Kidney capillary endothelial cell (primary cell): ENCODE data around the gene MAGI2.
"Not testable (repeated sequence)": the region's sequence is repeated elsewhere in the genome, so short reads cannot be mapped to it uniquely, and the experiment has no call there.

ENCODE experiments used
- DNase-seq: peaks from one replicate; pipeline ENCODE4 v3.0.0-alpha.2; 2018; ENCODE audit warnings: low spot score

The MAGI2 gene

GRCh38 chr7:79149831-79150230 lies 303.6 kb downstream of the MAGI2 start:
- no peak for DNase-seq

GRCh38 chr7:79142706-79143105 lies 310.8 kb downstream of the MAGI2 start:
- no peak for DNase-seq

GRCh38 chr7:79141252-79141651 lies 312.2 kb downstream of the MAGI2 start:
- DNase-seq, result no peak

- DNase-seq, result no peak
Measured at GRCh38 chr7:79137942-79138341, 315.5 kb downstream of the MAGI2 start.

- no peak for DNase-seq
Measured at GRCh38 chr7:79132844-79133451, 320.5 kb downstream of the MAGI2 start.

GRCh38 chr7:79130715-79131114 lies 322.8 kb downstream of the MAGI2 start:
- no peak for DNase-seq

GRCh38 chr7:79124331-79124730 lies 329.1 kb downstream of the MAGI2 start:
- DNase-seq, result no peak

GRCh38 chr7:79118143-79118542 lies 335.3 kb downstream of the MAGI2 start:
- peak; percentile 59 for DNase-seq

GRCh38 chr7:79096361-79096805 lies 357.1 kb downstream of the MAGI2 start:
- peak; percentile 7 for DNase-seq

- DNase-seq, result no peak
Measured at GRCh38 chr7:79093421-79093820, 360.0 kb downstream of the MAGI2 start.

GRCh38 chr7:79091661-79092060 lies 361.8 kb downstream of the MAGI2 start:
- DNase-seq, result no peak

GRCh38 chr7:79091011-79091410 lies 362.5 kb downstream of the MAGI2 start:
- DNase-seq, result no peak

GRCh38 chr7:79090543-79090942 lies 362.9 kb downstream of the MAGI2 start:
- peak; percentile 9 for DNase-seq

GRCh38 chr7:79084423-79084822 lies 369.0 kb downstream of the MAGI2 start:
- no peak for DNase-seq

- no peak for DNase-seq
Measured at GRCh38 chr7:79079919-79080554, 373.4 kb downstream of the MAGI2 start.

GRCh38 chr7:79078273-79078672 lies 375.2 kb downstream of the MAGI2 start:
- no peak for DNase-seq

GRCh38 chr7:79071187-79071586 lies 382.3 kb downstream of the MAGI2 start:
- not testable (repeated sequence) for DNase-seq

GRCh38 chr7:79064187-79064823 lies 389.2 kb downstream of the MAGI2 start:
- DNase-seq, result no peak

- no peak for DNase-seq
Measured at GRCh38 chr7:79063019-79063698, 390.3 kb downstream of the MAGI2 start.

GRCh38 chr7:79060498-79060897 lies 393.0 kb downstream of the MAGI2 start:
- no peak for DNase-seq

- DNase-seq, result no peak
Measured at GRCh38 chr7:79055722-79056415, 397.6 kb downstream of the MAGI2 start.

- DNase-seq, result no peak
Measured at GRCh38 chr7:79051915-79052314, 401.6 kb downstream of the MAGI2 start.
